ENCODE measurements around the gene ORAI2.
"Not testable (repeated sequence)": the region's sequence is repeated elsewhere in the genome, so short reads cannot be mapped to it uniquely, and the experiment has no call there.

Gene ORAI2

DNA sequence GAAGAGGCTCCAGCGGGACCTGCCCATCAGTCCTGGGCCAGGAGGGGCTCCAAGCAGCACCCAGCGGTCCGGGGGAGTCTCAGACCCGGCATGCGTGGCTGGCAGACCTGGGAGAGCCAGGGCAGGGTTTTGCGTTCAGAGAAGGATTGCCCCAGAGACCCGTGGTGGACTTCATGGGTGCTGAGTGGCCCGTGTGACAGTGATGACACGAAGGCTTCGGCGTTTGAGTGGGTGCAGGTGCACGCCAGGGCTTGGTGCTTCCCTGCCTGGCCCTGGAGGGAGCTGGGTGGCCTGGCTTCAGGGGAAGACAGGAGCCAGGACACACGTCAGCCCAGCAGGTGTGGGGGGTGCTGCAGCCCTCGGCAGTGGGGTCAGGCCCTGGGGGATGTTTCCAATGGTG is 13.9 kb downstream of the ORAI2 start:
- DNase-seq (ENCODE audit: low read depth): no peak

DNA sequence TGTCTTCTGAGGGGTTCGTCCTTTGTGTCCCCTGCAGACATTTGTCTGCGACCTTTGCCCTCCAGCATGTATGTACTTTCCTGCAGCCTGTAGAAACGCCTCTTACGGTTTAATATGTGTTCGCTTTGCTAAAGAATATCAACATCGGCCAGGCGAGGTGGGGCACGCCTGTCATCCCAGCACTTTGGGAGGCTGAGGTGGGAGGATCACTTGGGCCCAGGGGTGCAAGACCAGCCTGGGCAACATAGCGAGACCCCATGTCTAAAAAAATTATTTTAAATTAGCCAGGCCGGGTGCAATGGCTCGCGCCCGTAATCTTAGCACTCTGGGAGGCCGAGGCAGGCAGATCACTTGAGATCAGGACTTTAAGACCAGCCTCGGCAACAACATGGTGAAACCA is 15.8 kb downstream of the ORAI2 start:
- DNase-seq (ENCODE audit: low read depth): no peak

DNA sequence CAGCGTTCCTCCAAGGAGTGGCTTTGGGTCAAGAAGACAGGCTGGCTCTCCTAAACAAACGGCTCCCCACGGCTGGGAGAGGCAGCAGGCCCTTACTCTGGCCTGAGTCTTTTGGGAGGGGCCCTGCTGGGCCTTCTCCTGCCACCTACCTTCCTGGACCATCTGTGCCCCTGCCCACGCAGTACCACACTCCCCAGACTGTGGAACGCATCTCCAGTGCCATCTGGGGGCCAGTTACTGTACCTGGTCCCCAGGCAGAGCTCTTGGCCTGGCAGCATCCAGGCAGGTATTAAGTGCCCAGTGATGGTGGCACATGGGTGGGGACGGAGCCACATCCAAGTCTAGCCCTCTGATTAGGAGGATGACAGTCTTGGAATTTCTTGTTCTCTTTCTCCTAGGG is 16.9 kb downstream of the ORAI2 start:
- DNase-seq (ENCODE audit: low read depth): no peak

DNA sequence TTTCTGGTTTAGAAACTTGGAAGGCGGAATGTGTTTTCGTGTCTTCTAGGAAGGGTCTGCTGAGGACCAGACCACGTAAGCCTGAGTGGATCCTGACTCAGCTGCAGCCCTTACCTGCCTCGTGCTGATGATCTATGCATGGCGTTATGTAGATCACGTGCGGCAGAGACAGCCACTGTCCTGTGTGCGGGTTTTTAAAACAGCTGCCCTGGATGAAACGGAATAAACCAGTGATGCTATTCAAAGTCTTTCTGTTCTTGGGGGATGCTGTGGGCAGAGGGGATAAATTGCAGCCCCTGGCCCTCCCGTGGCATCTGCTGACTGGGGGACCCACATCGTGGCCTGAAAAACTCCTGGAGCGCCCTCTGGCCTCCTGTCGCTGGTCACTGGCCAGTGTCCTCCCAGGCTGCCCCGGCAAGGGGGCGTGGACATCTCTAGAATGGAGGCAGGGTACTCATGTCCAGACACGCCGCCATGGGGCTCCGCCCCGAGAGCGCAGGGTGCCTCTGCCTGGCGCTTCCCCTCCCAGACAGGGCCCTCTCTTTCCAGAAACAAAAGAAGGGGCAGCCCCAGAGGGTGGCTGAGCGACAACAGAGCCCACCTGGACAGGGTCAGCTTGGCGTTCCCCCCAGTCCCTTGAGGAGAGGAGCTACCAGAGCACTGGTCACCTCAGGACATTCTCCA is 18.1 kb downstream of the ORAI2 start:
- DNase-seq (ENCODE audit: low read depth): no peak

DNA sequence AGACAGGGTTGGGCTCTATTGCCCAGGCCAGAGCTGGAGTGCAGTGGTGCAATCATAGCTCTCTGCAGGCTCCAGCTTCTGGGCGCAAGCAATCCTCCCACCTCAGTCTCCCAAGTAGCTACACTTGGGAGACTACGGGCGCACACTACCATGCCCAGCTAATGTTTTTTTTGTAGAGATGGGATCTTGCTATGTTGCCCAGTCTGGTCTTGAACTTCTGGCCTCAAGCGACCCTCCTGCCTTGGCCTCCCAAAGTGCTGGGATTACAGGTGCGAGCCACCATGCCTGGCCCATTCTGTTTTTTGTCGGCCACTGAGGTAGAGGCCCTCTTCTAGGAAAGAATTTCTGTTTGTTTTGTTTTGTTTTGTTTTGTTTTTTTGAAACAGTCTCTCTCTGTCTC is 19.1 kb downstream of the ORAI2 start:
- no peak for DNase-seq (ENCODE audit: low read depth)

DNA sequence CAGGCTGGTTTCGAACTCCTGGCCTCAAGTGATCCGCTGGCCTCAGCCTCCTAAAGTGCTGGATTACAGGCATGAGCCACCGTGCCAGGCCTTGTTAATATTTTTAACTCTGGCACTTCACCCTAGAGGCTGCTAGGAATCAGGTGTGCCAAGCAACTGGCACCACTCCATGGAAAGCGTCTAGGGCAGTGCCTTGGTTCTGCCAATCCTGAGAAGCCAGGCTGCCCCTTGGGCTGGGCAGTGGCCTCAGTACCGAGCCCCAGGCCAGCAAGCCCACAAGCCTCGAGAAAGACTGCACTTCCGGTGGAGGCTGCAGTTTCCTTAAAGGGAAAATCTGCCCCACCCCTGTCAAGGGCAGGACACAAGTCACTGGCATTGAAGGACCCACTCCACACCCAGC is 19.9 kb downstream of the ORAI2 start:
- DNase-seq (ENCODE audit: low read depth): no peak

DNA sequence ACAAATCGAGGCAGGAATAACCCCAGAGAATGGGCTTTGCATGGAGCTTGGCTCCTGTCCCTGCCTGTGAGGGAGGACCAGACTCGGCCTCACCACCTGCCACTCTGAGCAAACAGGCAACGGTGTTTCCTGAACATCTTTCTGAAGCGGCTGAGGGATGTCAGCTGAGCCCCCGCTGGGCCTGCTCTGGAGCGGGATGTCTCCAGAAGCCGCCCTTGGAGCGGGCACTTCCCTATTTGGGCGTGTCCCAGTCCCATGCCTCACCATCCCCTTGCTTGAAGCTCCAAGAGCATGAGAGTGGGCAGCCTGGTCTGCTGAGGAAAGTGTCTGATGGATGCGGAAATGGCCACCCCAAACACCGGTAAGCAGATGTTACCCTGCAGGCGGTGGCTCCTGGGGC is 21.1 kb downstream of the ORAI2 start:
- no peak for DNase-seq (ENCODE audit: low read depth)

DNA sequence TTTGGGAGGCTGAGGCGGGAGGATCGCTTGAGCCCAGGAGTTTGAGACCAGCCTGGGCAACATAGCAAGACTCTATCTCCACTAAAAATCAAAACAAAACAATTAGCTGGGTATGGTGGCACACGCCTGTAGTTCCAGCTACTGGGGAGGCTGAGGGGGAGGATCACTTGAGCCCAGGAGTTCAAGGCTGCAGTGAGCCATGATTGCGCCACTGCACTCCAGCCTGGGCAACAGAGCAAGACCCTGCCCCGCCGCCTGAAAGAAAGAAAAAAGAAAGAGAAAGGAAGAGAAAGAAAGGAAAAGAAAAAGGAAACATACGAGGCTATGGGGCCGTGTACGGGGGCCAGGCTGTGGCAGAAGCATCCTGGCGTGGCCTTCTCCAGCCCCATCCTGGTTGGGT is 21.6 kb downstream of the ORAI2 start:
- not testable (repeated sequence) for DNase-seq (ENCODE audit: low read depth)

DNA sequence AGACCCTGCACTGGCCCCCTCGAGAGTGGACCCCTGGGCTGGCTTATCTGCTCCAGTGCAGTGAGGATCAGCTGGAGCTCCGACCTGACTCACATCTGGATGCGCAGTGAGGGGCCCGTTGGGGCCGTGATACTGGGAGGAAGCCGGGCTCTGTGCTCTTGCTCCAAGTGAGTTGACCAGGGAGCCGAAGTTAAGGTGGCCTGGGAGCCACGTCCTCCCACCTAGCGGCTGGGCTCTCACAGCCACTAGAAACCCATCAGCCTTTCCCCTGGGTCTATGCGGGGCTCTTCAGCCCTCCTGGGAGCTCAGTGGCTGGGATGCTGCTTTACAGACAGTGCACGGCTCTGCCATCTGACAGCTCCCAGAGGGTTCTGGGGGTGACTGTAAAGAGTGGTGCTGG is 22.2 kb downstream of the ORAI2 start:
- no peak for DNase-seq (ENCODE audit: low read depth)

DNA sequence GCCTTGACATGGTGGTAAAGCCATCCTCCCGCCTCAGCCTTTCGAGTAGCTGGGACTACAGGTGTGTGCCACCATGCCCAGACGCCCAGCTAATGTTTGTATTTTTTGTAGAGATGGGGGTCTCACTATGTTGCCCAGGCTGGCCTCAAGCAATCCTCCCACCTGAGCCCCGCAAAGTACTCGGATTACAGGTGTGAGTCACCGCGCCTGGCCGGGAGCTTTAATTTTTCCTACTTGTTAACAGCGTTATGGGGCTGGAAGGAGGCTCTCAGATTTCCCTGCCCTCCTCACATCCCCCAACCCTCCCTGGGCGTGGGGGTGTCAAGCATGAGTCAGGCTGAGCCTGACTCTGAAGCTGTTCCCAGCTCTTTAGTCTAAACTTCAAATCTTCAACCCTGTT is 23.0 kb downstream of the ORAI2 start:
- no peak for DNase-seq (ENCODE audit: low read depth)

DNA sequence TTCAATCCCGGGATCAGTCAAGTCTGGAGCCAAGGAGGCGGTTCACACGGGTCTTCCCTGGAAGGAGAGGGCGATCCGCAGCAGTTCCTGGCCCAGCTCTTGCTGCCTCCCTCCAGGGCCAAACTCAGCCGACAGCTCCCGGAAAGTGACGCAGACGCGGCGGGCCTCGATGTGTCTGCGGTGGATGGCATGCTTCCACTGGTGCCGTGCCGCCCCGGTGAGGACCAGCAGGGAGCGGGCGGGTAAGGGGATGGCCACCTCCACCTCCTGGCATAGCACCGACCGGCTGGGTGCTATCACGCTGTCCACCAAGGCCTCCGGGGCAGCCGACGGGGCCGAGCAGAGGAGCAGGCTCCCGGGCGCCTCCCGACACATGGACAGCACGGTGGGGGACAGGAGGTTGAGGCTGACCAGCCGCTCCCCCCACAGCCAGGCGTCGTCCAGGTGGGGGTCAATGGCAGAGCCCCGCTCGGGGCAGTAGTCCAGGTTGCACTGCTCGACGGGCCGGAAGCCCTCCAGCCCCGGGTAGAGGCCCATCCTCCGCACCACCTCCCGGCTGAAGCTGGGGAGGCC is 24.1 kb downstream of the ORAI2 start:
- no peak for DNase-seq (ENCODE audit: low read depth)

DNA sequence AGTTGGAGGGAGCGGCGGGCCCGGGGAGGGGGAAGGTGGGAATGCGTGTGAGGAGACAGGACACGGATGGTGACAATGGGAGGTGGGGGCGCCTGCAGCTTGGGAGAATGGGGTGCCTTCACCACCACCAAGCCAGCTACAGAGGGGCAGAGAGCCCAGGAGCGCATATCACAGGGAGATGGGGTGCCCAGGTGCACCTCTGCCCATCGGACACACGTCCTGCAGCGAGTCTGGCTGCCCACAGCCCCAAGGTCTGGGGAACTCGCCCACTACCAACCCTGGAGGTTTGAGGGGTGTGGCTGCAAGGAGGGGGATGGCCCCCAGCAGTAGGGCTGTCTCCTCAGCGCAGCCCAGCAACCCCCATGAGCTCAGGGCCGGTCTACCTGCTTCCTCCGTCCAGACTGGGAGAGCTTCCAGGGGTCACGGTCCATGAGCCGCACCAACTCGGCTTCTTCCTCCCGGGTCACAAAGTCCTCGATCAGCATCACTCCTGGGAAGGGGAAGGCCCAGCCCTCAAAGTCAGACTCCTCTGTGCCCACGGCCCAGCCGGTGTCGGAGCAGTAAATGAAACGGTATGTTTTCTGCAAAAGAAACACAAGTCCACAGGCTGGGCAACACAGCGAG is 26.0 kb downstream of the ORAI2 start:
- no peak for DNase-seq (ENCODE audit: low read depth)

DNA sequence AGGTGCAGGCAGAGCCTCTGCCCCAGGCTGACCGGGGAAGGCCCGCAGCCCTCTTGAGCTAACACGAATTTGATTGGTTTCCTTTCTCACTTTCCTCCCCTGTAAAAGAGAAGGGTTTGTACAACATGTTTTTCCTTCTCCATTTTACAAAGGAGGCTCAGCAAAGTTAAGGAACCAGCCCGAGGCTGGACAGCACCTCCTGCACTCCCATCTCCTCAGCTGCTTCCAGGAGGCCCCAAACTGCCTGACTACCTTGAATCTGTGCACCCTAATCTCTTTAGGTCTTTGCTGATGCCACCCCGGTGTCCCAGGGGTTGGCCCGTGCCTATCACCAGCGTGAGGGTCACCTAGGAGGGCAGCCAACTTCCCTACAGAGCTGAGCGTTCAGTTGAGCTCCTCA is 27.1 kb downstream of the ORAI2 start:
- DNase-seq (ENCODE audit: low read depth): no peak

DNA sequence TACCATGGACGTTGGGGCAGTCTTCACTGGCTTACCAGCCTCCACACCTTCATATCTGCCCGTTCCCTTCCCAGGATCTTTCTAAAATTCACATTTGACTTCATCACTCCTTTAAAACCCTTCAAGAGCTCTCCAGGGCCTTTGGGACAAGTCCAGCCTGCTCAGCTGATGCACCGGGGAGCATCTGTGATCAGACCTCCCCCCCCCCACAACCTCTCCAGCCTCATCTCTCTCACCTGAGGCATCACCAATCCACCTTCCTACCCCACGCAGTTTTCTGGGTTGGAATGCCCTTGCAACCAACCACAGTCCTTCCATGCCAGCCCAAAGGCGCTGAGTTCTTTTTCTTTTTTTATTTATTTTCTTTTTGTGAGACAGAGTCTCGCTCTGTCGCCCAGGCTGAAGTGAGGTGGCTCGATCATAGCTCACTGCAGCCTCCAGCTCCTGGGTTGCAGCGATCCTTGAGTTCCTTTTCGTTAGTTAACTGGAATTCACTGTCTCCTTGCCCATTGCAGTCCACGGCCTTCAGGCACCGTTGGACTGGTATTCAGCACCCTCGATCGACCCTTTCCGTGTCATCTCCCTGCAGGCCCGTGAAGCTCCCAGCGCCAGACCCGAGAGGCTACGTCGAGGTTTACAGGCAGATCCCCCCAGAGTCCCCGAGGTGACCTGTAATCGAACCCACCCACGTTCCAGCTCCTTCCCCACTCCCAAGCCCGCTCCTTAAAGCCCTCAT is 30.6 kb downstream of the ORAI2 start:
- no peak for DNase-seq (ENCODE audit: low read depth)

DNA sequence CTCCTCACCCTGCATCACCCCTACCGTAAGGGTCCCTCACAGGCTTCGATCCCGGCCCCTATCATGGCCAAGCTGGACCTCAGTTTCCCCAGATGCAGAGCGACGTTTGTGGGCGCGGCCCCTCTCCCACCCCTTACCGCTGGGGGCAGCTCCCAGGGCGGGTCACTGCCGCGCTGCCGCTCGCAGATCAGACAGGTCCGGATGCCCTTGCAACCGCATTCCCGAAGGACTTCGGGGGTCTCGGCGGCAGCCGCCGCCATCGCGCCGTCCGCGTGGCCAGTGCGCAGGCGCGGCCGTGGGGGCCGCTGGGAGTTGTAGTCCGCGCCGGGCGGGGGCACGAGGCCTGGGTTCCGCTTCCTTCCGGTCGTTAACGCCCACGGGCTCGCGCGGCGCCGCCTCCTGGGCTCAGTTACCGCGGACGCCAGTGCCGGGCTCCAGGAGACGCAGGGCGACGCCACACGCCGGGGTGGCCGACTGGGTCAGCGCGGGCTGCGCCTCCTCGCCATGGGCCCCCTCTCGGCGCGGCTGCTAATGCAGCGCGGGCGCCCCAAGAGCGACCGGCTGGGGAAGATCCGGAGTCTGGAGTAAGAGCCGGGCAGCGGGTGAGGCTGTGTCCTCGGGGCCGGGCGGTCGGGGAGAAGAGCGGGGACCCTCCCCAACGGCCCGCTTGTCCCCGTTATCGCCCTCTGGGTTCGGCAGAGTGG is 31.4 kb downstream of the ORAI2 start, which contains the start of the genes ALKBH4 and LRWD1:
Gene ALKBH4, minus strand, starts transcription at position 287 of the 704 bp plus-strand sequence. Its CDS starts 27 bp downstream, at position 260.
Gene LRWD1, plus strand, starts transcription at position 408 of the 704 bp plus-strand sequence. Its CDS starts 97 bp downstream, at position 505.
- peak; percentile 54 for DNase-seq (ENCODE audit: low read depth)

DNA sequence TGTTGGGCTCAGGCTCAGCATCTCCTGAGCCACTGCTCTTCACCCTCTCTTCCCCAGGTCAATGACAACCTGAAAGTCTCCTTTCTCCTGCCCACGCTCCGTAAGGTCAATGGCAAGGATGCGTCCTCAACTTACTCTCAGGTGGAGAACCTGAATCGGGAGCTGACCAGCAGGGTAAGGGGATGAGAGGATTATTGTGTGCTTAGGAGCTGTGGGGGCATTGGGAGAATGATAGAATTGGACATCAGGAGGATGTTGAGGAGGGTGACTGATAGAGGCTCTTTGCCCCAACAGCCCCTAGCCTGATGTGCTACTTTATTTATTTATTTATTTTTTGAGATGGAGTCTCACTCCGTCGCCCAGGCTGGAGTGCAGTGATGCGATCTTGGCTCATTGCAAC is 32.7 kb downstream of the ORAI2 start:
- no peak for DNase-seq (ENCODE audit: low read depth)

DNA sequence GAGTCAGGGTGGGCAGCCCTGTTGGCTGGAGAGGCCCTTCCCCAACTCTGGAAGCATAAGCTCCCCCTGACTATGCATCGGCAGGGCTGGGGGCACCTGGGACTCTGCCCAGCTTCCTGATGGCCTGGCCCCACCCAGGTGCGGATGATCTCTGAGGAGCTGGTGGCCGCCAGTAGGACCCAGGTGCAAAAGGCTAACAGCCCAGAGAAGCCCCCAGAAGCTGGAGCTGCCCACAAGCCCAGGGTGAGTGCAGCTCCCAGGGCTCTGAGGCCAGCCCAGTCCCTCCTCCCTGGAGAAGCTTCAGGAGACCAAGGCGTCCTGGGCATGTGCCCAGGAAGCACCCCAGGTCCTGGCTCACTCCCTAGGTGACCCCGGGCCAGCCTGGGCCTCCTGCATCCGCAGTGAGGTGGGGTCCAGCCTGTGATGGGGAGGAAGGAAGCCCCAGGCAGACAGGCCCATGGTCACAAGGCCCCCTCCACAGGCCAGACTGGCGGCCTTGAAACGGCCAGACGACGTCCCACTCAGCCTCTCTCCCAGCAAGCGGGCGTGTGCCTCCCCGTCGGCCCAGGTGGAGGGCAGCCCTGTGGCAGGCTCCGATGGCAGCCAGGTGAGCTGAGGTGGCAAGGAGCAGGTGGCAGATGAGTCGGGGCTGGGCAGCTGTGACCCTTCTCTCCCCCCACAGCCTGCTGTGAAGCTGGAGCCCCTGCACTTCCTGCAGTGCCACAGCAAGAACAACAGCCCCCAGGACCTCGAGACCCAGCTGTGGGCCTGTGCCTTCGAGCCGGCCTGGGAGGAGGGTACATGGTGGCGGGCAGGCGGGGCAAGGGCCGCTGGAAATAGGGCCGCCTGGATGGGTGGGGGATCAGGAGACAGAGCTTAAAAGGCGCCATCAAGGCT is 34.5 kb downstream of the ORAI2 start:
- no peak for DNase-seq (ENCODE audit: low read depth)

DNA sequence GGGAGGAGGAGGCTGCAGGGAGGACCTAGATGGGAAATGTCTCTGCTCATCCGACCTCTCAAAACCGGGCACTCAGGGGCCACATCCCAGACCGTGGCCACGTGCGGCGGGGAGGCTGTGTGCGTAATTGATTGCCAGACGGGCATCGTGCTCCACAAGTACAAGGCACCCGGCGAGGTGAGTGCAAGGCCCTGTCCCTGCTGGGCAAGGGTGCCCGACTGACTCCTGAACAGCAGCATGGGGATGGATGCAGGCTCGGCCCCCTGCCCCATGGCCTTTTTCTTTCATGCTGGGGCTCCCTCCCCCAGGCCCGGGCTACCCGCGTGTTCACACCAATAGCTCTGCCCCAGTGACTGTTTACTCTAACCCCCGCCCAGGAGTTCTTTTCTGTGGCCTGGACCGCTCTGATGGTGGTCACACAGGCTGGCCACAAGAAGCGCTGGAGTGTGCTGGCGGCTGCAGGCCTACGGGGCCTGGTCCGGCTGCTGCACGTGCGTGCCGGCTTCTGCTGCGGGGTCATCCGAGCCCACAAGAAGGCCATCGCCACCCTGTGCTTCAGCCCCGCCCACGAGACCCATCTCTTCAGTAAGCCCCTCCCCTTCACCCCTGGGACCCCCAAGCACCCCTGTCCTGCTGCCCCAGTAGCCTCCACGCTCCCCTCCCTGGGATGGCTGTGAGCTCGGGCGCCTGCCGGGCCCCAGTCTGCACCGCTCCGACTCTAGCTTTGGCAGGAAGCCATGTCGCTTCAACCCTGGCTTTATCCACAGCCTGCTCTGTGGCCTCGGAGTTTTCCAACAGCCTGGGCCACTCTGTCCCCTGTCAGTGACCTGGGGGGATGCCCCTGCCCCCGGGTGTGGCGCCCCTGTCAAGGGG is 35.3 kb downstream of the ORAI2 start:
- no peak for DNase-seq (ENCODE audit: low read depth)

DNA sequence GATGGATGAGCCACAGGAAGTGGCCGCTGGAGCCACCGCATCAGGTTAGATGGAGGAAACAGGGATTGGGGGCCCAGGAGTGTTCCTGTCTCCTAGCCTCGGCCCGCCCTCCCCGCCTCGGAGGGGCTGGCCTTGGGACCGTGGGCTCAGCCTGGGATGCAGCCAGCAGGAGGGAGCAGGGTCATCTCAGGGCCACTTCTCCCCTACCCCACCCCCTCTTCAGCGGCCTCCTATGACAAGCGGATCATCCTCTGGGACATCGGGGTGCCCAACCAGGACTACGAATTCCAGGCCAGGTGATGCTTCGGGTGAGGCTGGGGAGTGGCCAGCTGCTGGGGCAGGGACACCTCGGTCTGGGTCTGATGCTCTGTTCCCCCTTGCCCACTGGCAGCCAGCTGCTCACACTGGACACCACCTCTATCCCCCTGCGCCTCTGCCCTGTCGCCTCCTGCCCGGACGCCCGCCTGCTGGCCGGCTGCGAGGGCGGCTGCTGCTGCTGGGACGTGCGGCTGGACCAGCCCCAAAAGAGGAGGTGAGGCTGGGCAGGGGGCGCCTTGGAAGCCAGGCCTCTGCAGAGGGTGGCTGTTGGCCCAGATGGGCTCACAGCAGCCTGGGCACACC is 36.1 kb downstream of the ORAI2 start:
- no peak for DNase-seq (ENCODE audit: low read depth)

Data from GM04503 (cell line).